GM15510 (cell line): Measurements from ENCODE around the gene FGFR3.

Experiments
- POLR2A ChIP-seq: IDR thresholded peaks from 3 replicates; pipeline ENCODE4 v1.6.1; 2011; ENCODE audit warnings: borderline replicate concordance; ENCODE audit not compliant: insufficient read length; ENCODE audit errors: extremely low read depth

FGFR3 gene

GRCh38 chr4:1821679-1822567, 28.8 kb downstream of the FGFR3 start:
- TF ChIP-seq POLR2A, result no peak

GRCh38 chr4:1822568-1823544, 29.8 kb downstream of the FGFR3 start:
- no peak for TF ChIP-seq POLR2A

GRCh38 chr4:1823545-1823932, 30.4 kb downstream of the FGFR3 start:
- no peak for TF ChIP-seq POLR2A

GRCh38 chr4:1824746-1825145, 31.7 kb downstream of the FGFR3 start:
- TF ChIP-seq POLR2A, result no peak

GRCh38 chr4:1825326-1825725, 32.2 kb downstream of the FGFR3 start:
- no peak for TF ChIP-seq POLR2A

- TF ChIP-seq POLR2A, result no peak
Observed at GRCh38 chr4:1826531-1827350, 33.6 kb downstream of the FGFR3 start.

GRCh38 chr4:1830234-1830633, 37.1 kb downstream of the FGFR3 start:
- TF ChIP-seq POLR2A, result no peak

GRCh38 chr4:1830642-1831228, 37.6 kb downstream of the FGFR3 start:
- no peak for TF ChIP-seq POLR2A

- no peak for TF ChIP-seq POLR2A
Observed at GRCh38 chr4:1831331-1831730, 38.2 kb downstream of the FGFR3 start.

GRCh38 chr4:1832690-1833089, 39.6 kb downstream of the FGFR3 start:
- no peak for TF ChIP-seq POLR2A

- TF ChIP-seq POLR2A, result no peak
Observed at GRCh38 chr4:1833307-1834046, 40.4 kb downstream of the FGFR3 start.

GRCh38 chr4:1834047-1834775, 41.1 kb downstream of the FGFR3 start:
- TF ChIP-seq POLR2A, result no peak

GRCh38 chr4:1836650-1837049, 43.6 kb downstream of the FGFR3 start:
- no peak for TF ChIP-seq POLR2A
